CD14-positive monocyte (primary cell): ENCODE results near the gene TMEM54. TPM values are rescaled to one million over a fixed set of nuclear protein-coding genes. Genes with fewer than 3 reads are reported as not detected.

Experiments used
- DNase-seq, 3 donors: peaks; one replicate each; pipeline ENCODE4 v3.0.0-alpha.2; 2011 to 2022
- H2AFZ ChIP-seq: 2 replicates; pipeline ENCODE4 v1.6.0; 2012; ENCODE audit warnings: mild to moderate bottlenecking, low read depth, low read length, inconsistent platforms; ENCODE audit not compliant: insufficient read depth, poor library complexity, severe bottlenecking
- H3K27ac ChIP-seq, 2 donors: 1 replicate in 1 of 2; 2 replicates in 1 of 2; pipeline ENCODE4 v1.5.1; 2012 to 2013; ENCODE audit warnings: low read length in 2 of 2, control low read depth in 1 of 2, inconsistent platforms in 1 of 2, low read depth in 1 of 2, mild to moderate bottlenecking in 1 of 2
- H3K27me3 ChIP-seq, 2 donors: one replicate each; pipeline versions ENCODE4 v1.6.0 to v1.6.1; 2011 to 2013; ENCODE audit warnings: low read length in 2 of 2; ENCODE audit not compliant: control insufficient read depth in 2 of 2, insufficient read depth in 2 of 2
- H3K36me3 ChIP-seq, 2 donors: replicated peaks in 1 of 2; 1 replicate in 1 of 2; 2 replicates in 1 of 2; pipeline versions ENCODE4 v1.5.1 to v1.6.1; 2012 to 2013; ENCODE audit warnings: low read length in 2 of 2, control low read depth in 1 of 2, inconsistent platforms in 1 of 2, mild to moderate bottlenecking in 1 of 2; ENCODE audit not compliant: insufficient read depth in 2 of 2, control insufficient read depth in 1 of 2
- H3K4me1 ChIP-seq, 2 donors: 1 replicate in 1 of 2; 2 replicates in 1 of 2; pipeline versions ENCODE4 v1.5.1 to v1.6.1; 2012 to 2013; ENCODE audit warnings: low read length in 2 of 2, control low read depth in 1 of 2, inconsistent platforms in 1 of 2, mild to moderate bottlenecking in 1 of 2, moderate library complexity in 1 of 2; ENCODE audit not compliant: insufficient read depth in 2 of 2, control insufficient read depth in 1 of 2
- H3K4me2 ChIP-seq: replicated peaks from 2 replicates; pipeline ENCODE3; 2012; ENCODE audit warnings: low read length, moderate library complexity, mild to moderate bottlenecking; ENCODE audit not compliant: poor library complexity, severe bottlenecking; ENCODE audit errors: extremely low read depth
- H3K4me3 ChIP-seq, 3 experiments: fragments of 200-600 bp in 1 of 3; sonication (generic) in 1 of 3; replicated peaks in 1 of 3; 1 replicate in 2 of 3; 2 replicates in 1 of 3; pipeline ENCODE4 v1.5.1; 2011 to 2013; ENCODE audit warnings: low read length in 3 of 3, mild to moderate bottlenecking in 3 of 3, control low read depth in 2 of 3, low read depth in 2 of 3, inconsistent platforms in 1 of 3, moderate library complexity in 1 of 3
- H3K79me2 ChIP-seq: 2 replicates; pipeline ENCODE4 v1.6.0; 2012; ENCODE audit warnings: mild to moderate bottlenecking, control low read depth, inconsistent platforms, low read length, moderate library complexity; ENCODE audit not compliant: insufficient read depth
- H3K9ac ChIP-seq: 2 replicates; pipeline ENCODE4 v1.6.0; 2017; ENCODE audit warnings: low read length, mild to moderate bottlenecking; ENCODE audit not compliant: insufficient read depth, poor library complexity, severe bottlenecking
- H3K9me3 ChIP-seq, 2 donors: replicated peaks in 1 of 2; 1 replicate in 1 of 2; 2 replicates in 1 of 2; pipeline versions ENCODE4 v1.5.1 to v1.6.1; 2012 to 2013; ENCODE audit warnings: low read length in 2 of 2, control low read depth in 1 of 2; ENCODE audit not compliant: control insufficient read depth in 1 of 2, insufficient read depth in 1 of 2
- H4K20me1 ChIP-seq: 2 replicates; pipeline ENCODE4 v1.6.0; 2012; ENCODE audit warnings: mild to moderate bottlenecking, low read length, control low read depth, moderate library complexity; ENCODE audit not compliant: insufficient read depth
- H3K27ac Mint-ChIP-seq, 7 donors: one replicate each; pipeline ENCODE4 v1.8.0; 2020; ENCODE audit warnings: mild to moderate bottlenecking in 7 of 7, mixed read lengths in 7 of 7, moderate library complexity in 6 of 7, inconsistent platforms in 2 of 7
- H3K27me3 Mint-ChIP-seq, 3 donors: one replicate each; pipeline ENCODE4 v1.8.0; 2021 to 2022; ENCODE audit warnings: low read depth in 3 of 3, mild to moderate bottlenecking in 3 of 3, mixed read lengths in 3 of 3, moderate library complexity in 3 of 3, inconsistent platforms in 1 of 3
- H3K36me3 Mint-ChIP-seq, 2 donors: one replicate each; pipeline ENCODE4 v1.8.0; 2020; ENCODE audit warnings: mixed read lengths in 2 of 2, inconsistent platforms in 1 of 2, mild to moderate bottlenecking in 1 of 2
- H3K4me1 Mint-ChIP-seq: one replicate; pipeline ENCODE4 v1.8.0; 2020; ENCODE audit warnings: mild to moderate bottlenecking, mixed read lengths
- H3K4me3 Mint-ChIP-seq, 2 donors: one replicate each; pipeline ENCODE4 v1.8.0; 2020; ENCODE audit warnings: mild to moderate bottlenecking in 2 of 2, mixed read lengths in 2 of 2, moderate library complexity in 1 of 2
- H3K9me3 Mint-ChIP-seq, 7 donors: one replicate each; pipeline ENCODE4 v1.8.0; 2020 to 2022; ENCODE audit warnings: mixed read lengths in 7 of 7, mild to moderate bottlenecking in 6 of 7, moderate library complexity in 6 of 7, inconsistent platforms in 2 of 7
- WGBS: methylation state at CpG from one replicate; pipeline ENCODE4 v1.1.5; 2013; ENCODE audit warnings: missing lambda C conversion rate; ENCODE audit not compliant: insufficient coverage; 5-methylcytosine and 5-hydroxymethylcytosine counted together
- intact Hi-C, 2 donors: fragments of 100-400 bp; cut with micrococcal nuclease; formaldehyde crosslinking; loops; one replicate each; pipeline versions ENCODE4 v1.15.0 to v1.15.1; 2023
- polyA plus RNA-seq, 3 donors: library from polyadenylated mRNA; depleted of rRNA in 1 of 3; unstranded in 2 of 3; stranded (reverse) in 1 of 3; fragments of 300-500 nt in 2 of 3; fragments of >200 nt in 1 of 3; fragmentation: Illumina TruSeq in 2 of 3; gene quantifications; 1 replicate in 2 of 3; 2 replicates in 1 of 3; pipeline ENCODE4 v1.2.3, GENCODE V29; 2012 to 2021
- TF ChIP-seq, protein P1 (sequence below): fragments of 200-600 bp; IDR thresholded peaks from one replicate; pipeline ENCODE4 v1.8.0; 2022; ENCODE audit warnings: antibody characterized with exemption, mild to moderate bottlenecking

Gene TMEM54
- polyA plus RNA-seq, 3 donors = 0.08 TPM; not detected in 2

DNA sequence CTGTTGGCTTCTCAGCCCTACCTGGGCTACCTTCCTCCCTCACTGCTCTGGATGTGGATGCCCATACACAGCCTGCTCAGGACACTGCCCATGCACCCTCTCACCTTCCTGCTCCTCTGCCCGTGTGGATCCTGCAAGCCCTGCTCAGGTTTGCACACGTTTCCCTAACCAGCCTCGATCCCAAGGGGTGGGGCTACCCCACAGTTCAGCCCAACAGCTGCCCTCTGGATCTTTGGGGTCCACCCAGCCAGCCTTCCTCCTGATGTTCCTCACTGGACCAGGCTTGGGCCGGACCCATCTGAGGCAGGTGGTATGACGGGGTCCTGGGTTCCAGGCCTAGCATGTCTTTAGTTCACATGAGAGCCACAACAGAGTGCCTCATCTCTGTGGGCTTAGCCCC is 4.7 kb downstream of the TMEM54 start:
- peaks cover 70 to 96% (median 75%) of the 10 kb centered on the region in 3 donors for H3K27me3 Mint-ChIP-seq
- Histone ChIP-seq H3K9ac (no peak overlapping the region), H2AFZ (no peak overlapping the region), H4K20me1 (no peaks in the 10 kb centered on the region), H3K4me1 (peaks cover 4 to 16% of the 10 kb centered on the region in 2 donors), H3K36me3 (no peaks in the 10 kb centered on the region), H3K27ac (no peak overlapping the region), H3K9me3 (peaks cover 4 to 15% of the 10 kb centered on the region in 2 donors), H3K27me3 (peaks cover 46 to 71% of the 10 kb centered on the region in 2 donors), H3K4me2 (no peak overlapping the region), H3K79me2 (no peaks in the 10 kb centered on the region), H3K4me3 (no peak overlapping the region)
- WGBS = 89% methylated on average over 5 of the region's 5 CpGs
- TF ChIP-seq, protein P1, sequence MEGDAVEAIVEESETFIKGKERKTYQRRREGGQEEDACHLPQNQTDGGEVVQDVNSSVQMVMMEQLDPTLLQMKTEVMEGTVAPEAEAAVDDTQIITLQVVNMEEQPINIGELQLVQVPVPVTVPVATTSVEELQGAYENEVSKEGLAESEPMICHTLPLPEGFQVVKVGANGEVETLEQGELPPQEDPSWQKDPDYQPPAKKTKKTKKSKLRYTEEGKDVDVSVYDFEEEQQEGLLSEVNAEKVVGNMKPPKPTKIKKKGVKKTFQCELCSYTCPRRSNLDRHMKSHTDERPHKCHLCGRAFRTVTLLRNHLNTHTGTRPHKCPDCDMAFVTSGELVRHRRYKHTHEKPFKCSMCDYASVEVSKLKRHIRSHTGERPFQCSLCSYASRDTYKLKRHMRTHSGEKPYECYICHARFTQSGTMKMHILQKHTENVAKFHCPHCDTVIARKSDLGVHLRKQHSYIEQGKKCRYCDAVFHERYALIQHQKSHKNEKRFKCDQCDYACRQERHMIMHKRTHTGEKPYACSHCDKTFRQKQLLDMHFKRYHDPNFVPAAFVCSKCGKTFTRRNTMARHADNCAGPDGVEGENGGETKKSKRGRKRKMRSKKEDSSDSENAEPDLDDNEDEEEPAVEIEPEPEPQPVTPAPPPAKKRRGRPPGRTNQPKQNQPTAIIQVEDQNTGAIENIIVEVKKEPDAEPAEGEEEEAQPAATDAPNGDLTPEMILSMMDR = no peak
- H3K4me3 Mint-ChIP-seq = no peak overlapping the region
- peaks cover 0 to 7% of the 10 kb centered on the region in 2 donors for H3K36me3 Mint-ChIP-seq
- H3K9me3 Mint-ChIP-seq = peaks cover 4 to 17% (median 12%) of the 10 kb centered on the region in 7 donors
- intact Hi-C loops = no loop called here
- no peak overlapping the region for H3K27ac Mint-ChIP-seq
- H3K4me1 Mint-ChIP-seq = peaks cover 18% of the 10 kb centered on the region
- DNase-seq = no peak

DNA sequence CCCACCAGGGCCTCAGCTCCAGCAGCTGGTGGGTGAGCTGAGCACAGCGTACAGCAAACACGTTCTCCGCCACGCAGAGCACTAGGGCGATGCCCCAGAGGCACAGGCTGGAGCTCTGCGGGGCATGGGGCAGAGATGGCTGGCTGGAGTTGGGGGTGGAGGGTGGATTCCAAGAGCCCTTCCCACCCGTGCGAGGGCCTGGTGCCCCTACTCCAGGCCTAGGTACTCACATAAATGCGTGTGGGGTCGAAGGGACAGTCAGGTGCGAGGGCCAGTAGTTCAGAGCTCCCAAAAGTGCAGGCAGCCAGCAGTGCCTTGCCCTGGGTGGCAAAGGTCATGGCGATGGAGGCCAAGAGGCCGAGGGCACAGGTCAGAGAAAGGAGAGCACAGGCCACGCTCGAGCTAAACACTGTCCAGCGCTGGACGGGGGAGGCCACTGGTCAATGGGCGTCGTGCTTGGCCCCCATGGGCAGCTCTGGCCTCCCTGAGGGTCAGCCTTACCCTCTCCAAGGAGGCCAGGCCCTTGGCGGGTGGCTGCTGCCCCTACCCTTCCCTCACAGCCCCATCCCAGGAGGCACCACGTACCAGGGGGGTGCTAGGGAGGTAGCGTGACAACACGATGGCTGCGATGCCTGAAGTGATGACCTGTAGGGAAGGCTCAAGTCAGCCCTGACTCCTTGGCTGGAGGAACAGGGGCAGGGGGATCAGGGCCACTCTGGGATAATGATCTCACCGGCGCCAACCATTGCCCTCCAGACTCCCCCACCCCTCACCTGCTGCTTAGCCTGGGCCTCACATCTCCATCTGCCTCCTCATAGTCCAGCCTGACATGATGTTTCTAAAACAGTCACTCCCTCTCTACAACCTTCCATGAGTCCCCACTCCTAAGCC is 5.6 kb downstream of the TMEM54 start:
- H3K9ac ChIP-seq = no peak overlapping the region
- H3K4me3 ChIP-seq = no peak overlapping the region
- no peak overlapping the region for H3K27ac ChIP-seq
- peaks cover 4 to 11% of the 10 kb centered on the region in 2 donors for H3K9me3 ChIP-seq
- TF ChIP-seq, protein P1 = no peak
- Mint-ChIP-seq H3K36me3 (peaks cover 0 to 7% of the 10 kb centered on the region in 2 donors), H3K4me3 (peak overlapping the region in 1 of 2 donors; percentile 18), H3K27ac (peak overlapping the region in 1 of 7 donors; percentile 30), H3K4me1 (peaks cover 15% of the 10 kb centered on the region), H3K9me3 (peaks cover 4 to 15% (median 12%) of the 10 kb centered on the region in 7 donors), H3K27me3 (peaks cover 75 to 98% (median 77%) of the 10 kb centered on the region in 3 donors)
- H2AFZ ChIP-seq = no peak overlapping the region
- H3K27me3 ChIP-seq = peaks cover 44 to 74% of the 10 kb centered on the region in 2 donors
- H4K20me1 ChIP-seq = no peaks in the 10 kb centered on the region
- H3K4me2 ChIP-seq = no peak overlapping the region
- no peak for DNase-seq
- 97% methylated on average over 7 of the region's 26 CpGs for WGBS
- H3K4me1 ChIP-seq = peaks cover 4 to 10% of the 10 kb centered on the region in 2 donors
- no peaks in the 10 kb centered on the region for H3K36me3 ChIP-seq
- intact Hi-C loops = no loop called here
- H3K79me2 ChIP-seq = no peaks in the 10 kb centered on the region
